HG03196 (cell line): ENCODE data around the gene EOLA2.
"Not testable (repeated sequence)": the region's sequence is repeated elsewhere in the genome, so short reads cannot be mapped to it uniquely, and the experiment has no call there.

Experiments
- ATAC-seq: cut with Tn5 transposase; IDR thresholded peaks from one replicate; pipeline ENCODE4 v1.9.1; 2021; ENCODE audit not compliant: unreplicated experiment

The EOLA2 gene

DNA sequence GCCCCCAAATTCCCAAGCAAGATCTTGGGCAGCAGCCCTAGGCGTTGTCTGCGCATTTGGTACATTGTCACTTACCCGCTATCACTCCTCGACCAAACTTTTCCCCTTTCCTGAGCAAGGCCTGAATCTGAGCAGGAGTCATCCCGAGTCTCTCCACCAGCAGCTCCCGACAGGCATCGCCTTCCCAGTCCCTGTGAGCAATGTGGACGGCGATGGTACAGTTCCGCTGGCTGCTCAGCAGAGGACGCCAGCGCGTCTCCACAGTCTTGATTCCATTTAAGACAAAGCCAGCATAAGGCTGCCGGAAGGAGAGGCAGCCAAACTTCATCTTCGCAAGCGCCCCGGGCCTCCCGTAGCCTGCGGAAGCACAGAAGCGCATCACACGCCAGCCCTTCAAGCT, 4.7 kb downstream of the EOLA2 start:
- ATAC-seq = not testable (repeated sequence)

DNA sequence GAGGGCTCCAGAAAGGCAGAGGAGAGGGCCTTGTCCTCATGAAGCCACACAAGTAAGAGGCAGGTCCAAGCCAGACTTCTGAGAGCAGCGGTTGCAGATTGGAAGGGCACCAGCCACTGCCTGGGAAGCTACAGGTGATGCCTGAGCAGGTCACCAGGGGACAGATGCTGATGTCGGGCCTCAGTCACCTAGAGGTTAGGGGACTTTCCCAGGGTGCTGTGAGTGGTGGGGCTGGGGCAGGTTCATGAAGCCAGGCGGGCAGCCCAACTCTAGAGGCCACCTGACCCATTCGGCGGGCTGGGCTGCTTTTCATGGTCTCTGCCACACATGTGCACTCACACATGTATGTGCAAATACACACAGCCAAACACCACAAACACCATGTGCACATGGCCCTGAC, 5.3 kb downstream of the EOLA2 start:
- not testable (repeated sequence) for ATAC-seq

DNA sequence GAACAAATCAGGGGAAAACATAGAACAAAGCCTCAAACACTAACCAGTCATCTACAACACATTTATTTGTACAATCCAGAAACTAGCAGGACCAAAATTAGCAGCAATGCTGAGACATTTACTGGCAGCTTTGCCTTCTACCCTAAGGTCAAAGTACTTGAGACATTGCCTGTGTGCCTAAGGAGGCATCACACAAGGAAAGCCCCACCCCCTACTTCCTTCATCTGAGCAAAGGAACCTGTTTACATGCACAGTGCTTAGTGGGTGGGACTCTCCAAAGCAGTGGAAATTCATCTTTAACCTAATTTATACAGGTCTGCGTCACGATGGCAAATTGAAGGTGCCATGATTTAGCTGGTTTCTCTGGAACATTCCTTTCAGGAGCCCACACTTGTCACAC, 6.1 kb downstream of the EOLA2 start:
- not testable (repeated sequence) for ATAC-seq

DNA sequence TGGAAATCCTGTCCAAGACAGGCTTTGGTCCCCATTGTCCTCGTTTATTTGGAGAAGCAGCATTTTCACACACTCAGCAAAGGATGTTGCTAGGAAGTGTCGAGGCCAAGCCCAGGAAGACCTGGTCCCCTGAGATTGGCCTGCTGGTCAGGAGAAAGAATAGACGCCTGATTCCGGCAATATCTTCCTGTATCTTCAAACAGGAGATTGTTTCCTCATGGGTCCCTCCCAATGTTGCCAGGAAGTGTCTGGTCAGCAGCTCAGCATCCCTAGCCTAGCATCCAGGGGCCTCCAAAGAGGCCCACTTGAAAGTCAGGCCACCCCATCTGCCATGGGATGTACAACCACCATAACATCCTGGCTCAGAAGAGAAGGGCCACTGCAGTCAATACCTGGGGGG, 6.9 kb downstream of the EOLA2 start:
- ATAC-seq = not testable (repeated sequence)

DNA sequence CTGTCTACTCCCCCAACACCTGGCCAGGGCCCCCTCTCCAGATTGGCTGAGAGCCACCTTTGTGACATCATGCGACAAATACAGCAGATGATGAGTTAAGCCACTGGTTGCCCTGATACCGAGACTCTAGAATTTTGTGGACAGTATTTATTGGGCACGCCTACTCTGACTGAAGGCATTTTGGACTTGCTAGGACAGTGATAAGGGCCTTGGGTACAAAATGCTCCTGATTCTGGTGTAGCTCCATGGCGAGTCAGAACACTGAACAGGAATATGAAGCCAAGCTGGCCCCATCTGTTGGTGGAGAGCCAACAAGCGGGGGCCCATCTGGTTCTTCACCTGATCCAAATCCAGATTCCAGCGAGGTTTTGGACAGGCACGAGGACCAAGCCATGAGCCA, 8.9 kb downstream of the EOLA2 start, which contains the start of gene HSFX4:
HSFX4 (plus strand) TSS at position 174 of the 400 bp plus-strand sequence; CDS start at position 246, 72 bp downstream.
- not testable (repeated sequence) for ATAC-seq

DNA sequence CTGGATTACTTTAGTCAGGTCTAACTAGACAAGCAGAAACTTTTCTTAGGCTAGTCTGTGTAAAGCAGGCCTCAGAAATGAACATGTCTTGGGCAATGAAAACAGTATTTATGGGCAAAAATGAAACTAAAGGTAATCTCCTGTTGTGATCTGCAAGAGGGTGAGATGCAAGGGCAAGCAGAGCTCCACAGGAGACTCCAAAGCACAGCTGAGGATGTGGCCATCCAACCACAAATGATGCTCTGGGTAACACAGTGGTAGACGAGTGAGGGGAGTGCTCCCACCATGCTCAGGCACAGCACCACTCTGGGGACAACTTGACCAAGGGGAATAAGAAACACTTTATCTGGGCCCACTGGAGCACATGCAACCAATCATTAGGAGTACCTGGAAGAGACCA, 9.7 kb downstream of the EOLA2 start:
- not testable (repeated sequence) for ATAC-seq

DNA sequence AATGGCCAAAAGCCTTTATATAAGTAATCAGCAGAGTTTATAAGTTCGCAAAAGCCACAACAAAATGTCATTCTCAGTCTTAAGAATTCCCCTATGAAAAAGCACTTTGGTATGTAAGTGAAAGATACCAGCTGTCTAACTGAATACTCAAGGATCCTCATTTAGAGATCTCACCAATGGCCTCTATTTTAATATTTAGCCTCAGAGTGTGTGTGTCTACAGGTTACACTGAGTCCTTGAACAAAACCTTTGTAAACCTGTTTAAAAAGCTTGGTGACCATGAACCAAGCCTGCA, 10.4 kb downstream of the EOLA2 start:
- peak; percentile 18 for ATAC-seq

DNA sequence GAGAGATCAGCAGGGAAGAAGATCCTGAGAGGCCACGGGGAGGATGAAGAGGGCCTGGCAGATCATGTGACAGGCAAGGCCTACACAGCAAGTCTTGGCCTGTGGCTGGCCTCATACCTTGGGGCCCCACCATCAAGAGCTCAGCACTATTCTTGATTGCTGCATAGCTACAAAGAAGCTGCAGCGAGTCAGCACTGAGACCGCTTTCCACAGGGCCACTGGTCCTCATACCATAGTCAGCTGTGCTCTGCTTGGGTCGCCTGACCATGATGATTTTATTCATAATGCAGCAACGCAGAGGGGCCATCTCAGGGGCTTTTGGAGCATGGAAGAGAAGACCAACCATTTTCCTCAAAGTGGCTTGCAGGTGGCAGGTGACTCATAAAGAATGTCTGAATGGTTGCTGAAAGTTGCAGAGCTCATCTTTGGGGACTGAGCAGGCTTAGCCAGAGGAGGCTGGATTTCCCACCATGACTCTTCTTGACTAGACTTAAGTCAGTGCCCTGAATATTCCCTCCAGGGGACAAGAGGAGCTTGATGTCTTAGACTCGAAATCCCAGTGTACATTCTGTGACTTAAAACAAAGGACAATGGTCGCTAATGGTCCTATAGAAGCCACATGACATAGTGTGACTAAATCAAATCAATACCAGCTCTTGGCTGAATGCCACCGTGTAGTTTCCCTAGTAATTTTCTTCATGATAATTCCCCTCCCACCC, 10.9 kb downstream of the EOLA2 start:
- ATAC-seq = peak; percentile 39

DNA sequence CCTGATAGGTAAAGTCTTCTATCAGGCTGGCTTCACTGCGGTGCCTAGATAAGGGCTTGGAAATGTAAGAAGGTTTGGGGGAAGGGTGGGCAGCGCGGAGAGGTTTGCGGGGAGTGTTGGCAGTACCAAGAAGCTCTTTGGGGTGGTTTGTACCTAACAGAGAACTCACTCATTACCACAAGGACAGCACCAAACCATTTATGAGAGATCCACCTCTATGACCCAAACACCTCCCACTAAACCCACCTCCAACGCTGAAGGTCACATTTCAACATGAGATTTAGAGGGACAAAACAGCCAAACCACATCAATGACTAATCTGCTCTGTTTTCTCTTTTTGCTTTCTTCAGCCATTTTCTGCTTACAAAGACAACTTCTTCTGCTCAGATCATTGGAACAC, 13.9 kb downstream of the EOLA2 start:
- not testable (repeated sequence) for ATAC-seq

DNA sequence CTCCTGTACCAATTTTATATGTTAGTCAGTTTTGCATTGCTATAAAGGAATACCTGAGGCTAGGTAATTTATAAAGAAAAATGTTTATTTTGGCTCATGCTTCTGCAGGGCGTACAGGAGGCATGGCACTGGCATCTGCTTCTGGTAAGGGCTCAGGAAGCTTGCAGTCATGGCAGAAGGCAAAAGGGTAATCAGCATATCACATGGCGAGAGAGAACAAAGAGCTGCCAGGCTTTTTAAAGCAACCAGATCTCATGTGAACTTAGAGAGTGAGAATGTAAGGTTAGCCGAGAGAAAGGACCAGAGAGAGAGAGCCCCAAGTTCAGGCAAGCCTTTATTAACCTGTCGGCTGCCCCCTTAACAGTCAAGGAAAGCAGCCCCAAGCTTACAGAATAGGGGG, 14.5 kb downstream of the EOLA2 start:
- not testable (repeated sequence) for ATAC-seq

DNA sequence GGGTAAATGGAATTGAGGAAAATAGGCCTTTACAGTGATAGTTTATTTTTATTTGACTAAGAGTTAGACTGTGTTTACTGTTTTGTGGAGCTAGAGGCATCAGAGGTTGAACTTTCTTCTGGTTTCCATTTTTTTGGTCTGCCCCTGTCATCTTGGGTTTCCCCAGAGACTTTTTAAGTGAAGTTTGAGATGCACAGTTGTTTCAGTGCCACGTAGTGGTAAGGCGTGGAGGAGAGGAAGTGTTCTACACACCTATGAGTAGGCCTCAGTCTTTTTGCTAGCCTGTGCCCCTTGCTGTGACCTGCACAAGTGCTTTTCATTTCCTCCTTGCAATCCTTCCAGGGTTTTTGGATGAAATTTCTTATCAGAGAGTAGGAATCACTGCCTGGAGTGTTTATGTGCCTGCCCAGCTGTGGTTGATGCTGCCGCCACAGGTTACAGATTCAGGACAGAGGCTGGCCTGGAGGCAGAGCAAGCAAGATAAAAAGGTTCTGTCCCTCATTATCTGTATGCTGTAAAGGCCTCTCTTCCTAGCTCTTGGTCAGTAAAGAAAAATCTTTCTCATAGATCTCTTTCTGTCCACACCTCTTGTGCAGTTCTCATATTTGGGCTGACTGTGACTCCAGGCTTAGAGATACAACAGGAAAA, 21.4 kb downstream of the EOLA2 start:
- peak; percentile 94 for ATAC-seq

DNA sequence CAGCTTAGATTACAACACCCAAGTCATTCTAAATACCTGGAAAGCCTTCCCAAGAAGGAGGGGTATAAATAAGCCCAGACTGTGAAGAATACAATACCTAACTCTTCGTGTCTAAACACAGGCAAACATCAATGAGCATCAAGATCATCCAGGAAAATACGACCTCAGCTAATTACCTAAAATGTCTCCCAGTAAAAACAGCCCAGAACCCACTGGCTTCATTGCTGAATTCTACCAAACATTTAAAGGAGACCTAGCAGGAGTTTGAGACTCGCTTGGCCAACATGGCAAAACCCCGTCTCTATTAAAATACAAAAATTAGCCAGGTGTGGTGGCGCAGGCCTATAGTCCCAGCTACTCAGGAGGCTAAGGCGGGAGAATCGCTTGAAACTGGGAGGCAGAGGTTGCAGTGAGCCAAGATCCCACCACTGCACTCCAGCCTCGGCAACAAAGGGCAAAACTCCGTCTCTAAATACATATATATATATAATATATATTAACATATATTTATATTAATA, 28.1 kb downstream of the EOLA2 start:
- no peak for ATAC-seq

DNA sequence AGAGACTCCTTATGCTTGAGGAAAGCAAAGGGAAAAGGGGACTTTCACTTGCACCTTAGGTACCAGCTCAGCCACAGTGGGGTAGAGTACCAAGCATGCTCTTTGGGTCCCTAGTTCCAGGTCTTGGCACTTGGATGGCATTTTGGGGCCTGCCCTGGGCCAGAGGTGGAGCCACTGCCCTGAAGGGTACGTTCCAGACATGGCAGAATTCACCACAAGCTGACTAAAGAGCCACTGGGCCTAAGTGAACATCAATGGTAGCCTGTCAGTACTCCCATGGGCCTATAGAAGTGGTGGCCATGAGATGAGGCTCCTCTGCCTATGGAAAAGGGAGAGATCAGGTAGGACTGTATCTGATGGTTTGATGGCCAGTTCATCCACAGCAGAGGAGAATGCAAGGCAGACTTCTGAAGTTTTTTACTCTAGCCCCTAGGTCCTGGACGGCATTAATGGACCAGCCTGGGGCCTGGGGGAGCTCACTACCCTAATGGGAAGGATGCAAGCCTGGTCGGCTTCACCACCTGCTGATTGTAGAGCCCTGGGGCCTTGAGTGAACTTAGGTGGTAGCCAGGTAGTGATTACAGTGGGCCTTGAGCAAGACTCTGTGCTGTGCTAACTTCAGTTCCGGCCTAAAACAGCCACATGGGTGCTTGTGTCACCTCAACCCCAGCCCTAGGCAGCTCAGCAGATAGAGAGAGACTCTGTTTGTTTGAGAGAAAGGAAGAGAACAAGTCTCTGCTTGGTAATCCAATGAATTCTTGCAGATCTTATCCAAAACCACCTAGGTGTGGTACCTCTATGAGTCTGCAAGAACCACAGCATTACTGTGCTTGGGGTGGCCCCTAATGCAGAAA, 28.7 kb downstream of the EOLA2 start:
- no peak for ATAC-seq

DNA sequence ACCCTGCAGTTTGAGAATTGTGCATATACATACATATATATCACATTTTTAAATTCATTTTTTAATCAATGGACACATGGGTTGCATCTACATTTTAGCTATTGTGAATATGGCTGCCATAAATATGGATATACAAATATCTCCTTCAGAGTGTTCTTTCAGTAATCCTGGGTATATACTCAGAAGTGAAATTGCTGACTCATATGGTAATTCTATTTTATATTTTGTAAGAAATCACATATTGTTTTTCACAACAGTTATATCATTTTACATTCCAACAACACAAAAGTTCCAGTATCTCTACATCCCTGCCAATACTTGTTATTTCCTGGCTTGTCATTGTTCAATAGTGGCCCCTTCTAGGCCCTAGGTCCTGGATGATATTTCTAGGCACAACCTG, 29.6 kb downstream of the EOLA2 start:
- no peak for ATAC-seq

DNA sequence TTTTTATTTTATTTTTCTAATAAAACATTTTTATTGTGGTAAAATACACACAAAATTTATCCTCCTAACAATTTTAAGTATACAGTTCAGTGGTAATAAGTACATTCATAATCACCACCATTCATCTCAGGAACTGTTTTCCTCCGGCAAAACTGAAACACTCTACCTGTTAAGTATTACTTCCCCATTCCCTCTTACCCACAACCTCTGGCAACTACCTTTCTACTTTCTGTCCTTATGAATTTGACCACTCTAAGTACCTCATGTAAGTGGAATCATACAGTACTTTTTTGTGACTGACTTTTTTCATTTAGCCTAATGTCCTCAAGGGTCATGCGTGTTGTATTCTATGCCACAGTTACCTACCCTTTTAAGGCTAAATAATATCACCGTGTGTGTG, 30.0 kb downstream of the EOLA2 start:
- peak; percentile 43 for ATAC-seq

DNA sequence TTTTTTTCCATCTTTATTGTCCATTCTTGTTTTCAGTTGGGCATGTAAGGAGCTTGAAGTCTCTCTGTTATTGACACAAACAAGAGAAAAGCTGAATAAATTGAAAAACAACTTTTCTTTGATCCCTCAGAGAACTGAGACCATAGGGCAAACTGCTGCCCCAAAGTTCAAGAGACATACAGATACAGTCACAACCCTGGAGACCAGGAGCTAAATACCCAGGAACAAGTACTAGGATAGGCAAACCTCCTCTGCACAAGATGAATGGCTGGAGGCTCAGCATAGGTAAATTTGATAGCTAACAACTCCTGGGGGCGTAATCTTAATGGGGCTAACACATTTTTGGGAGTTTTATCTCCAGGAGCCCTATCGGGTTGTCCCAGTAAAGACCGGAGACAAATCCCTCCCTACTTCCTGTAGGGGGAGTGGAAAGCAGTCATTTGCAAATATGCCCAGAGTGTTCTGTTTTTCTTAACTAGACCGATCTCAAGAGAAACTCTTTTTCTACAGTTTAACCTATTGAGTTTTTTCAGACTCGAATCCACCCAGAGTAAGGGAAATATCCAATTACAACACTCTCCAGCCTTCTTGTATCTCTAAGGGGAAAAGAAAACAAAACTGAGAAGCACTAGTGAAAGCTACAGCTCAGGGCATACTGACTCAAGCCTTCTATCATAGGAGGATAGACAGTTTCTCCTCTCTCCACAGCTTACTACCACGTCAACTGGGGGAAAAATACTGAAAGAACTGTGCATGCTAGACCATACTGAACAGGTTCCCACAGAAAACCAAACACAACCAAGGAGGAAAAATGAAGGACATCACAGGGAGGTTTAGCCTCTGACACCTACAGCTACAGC, 34.2 kb downstream of the EOLA2 start:
- ATAC-seq = peak; percentile 92

DNA sequence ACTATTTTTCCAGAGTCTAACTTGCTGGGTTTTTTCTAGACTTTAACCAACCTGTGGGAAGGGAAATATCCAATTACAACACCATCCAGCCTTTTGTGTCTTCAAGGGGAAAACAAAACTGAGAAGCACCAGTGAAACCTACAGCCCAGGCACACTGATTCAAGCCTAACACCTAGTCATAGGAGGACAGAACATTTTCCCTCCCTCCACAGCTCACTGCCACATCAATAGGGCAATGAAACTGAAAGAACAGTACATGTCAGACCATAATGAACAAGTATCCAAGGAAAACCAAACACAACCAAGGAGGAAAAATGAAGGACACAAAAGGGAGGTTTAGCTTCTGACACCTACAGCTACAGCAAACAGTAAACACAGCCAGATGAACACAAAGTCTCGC, 39.7 kb downstream of the EOLA2 start:
- ATAC-seq = no peak

DNA sequence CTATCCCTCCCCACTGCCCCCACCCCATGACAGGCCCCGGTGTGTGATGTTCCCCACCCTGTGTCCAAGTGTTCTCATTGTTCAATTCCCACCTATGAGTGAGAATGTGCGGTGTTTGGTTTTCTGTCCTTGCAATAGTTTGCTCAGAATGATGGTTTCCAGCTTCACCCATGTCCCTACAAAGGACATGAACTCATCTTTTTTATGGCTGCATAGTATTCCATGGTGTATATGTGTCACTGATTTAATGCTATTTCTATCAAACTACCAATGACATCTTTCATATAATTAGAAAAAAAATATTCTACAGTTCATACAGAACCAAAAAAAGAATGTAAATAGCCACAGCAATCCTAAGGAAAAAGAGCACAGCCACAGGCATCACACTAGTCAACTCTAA, 47.5 kb downstream of the EOLA2 start:
- not testable (repeated sequence) for ATAC-seq
